ENCODE results near the gene ARMC5.

GRCh38 chr16:31464781-31465260, 5.5 kb downstream of the ARMC5 start:
- TF ChIP-seq POLR2A (IDR thresholded peaks at IDR 0.05; ENCODE audit: low read length), result no peak
- TF ChIP-seq GATA1 (IDR thresholded peaks at IDR 0.05; ENCODE audit: low read depth, low read length), result no peak
